HepG2 (cell line): ENCODE data around the gene CKS1B. TPM values are rescaled to one million over a fixed set of nuclear protein-coding genes. Genes with fewer than 3 reads are reported as not detected.
A peak's percentile ranks its signal among the peaks of the same experiment; 100 is the strongest.

Experiments used
- ATM ChIP-seq: fragments of 450-650 bp; IDR thresholded peaks from 2 replicates; pipeline ENCODE4 v1.7.1; 2017; ENCODE audit warnings: mild to moderate bottlenecking, borderline replicate concordance
- FOSL1 ChIP-seq: sonication (generic); formaldehyde crosslinking; IDR thresholded peaks from 2 replicates; pipeline ENCODE4 v1.9.0; 2021; ENCODE audit warnings: missing genetic modification reagents, borderline replicate concordance
- HCFC1 ChIP-seq: fragments of 150-350 bp; IDR thresholded peaks from 2 replicates; pipeline ENCODE4 v1.6.1; 2014; ENCODE audit warnings: low read depth, low read length
- IRX3 ChIP-seq: sonication (generic); formaldehyde crosslinking; IDR thresholded peaks from 2 replicates; pipeline ENCODE4 v1.8.1; 2023; ENCODE audit warnings: mild to moderate bottlenecking, low read depth, missing genetic modification reagents, borderline replicate concordance
- MIXL1 ChIP-seq: IDR thresholded peaks from 2 replicates; pipeline ENCODE4 v1.6.1; 2016
- NR2F6 ChIP-seq, 2 experiments: IDR thresholded peaks; 2 replicates each; pipeline ENCODE4 v1.6.1; 2016; ENCODE audit warnings: antibody characterized with exemption in 1 of 2, mild to moderate bottlenecking in 1 of 2
- REL ChIP-seq: sonication (generic); formaldehyde crosslinking; conservative IDR thresholded peaks from 2 replicates; pipeline ENCODE4 v1.8.0; 2022; ENCODE audit warnings: mild to moderate bottlenecking, missing genetic modification reagents, moderate library complexity
- SATB2 ChIP-seq: sonication (generic); formaldehyde crosslinking; IDR thresholded peaks from 2 replicates; pipeline ENCODE4 v1.5.0; 2020; ENCODE audit warnings: missing genetic modification reagents
- SOX13 ChIP-seq, 3 experiments: fragments of 450-650 bp in 1 of 3; sonication (generic) in 1 of 3; formaldehyde crosslinking in 1 of 3; IDR thresholded peaks in 2 of 3; conservative IDR thresholded peaks in 1 of 3; 2 replicates each; pipeline versions ENCODE4 v1.5.0 to v1.6.1; 2016 to 2020; ENCODE audit warnings: antibody characterized with exemption in 1 of 3, mild to moderate bottlenecking in 1 of 3, missing compliant biosample characterization in 1 of 3, missing genetic modification reagents in 1 of 3, moderate library complexity in 1 of 3
- YY1 ChIP-seq: IDR thresholded peaks from 2 replicates; pipeline ENCODE4 v1.6.1; 2011; ENCODE audit warnings: low read length, low read depth, moderate library complexity, mild to moderate bottlenecking; ENCODE audit not compliant: insufficient read depth, insufficient replicate concordance
- ZBTB21 ChIP-seq: sonication (generic); formaldehyde crosslinking; IDR thresholded peaks from 2 replicates; pipeline ENCODE4 v1.4.0; 2020; ENCODE audit warnings: missing genetic modification reagents
- ZEB1 ChIP-seq: IDR thresholded peaks from 2 replicates; pipeline ENCODE4 v1.6.1; 2012; ENCODE audit warnings: mild to moderate bottlenecking, low read depth, inconsistent platforms; ENCODE audit not compliant: insufficient replicate concordance
- ZNF17 ChIP-seq: sonication (generic); formaldehyde crosslinking; IDR thresholded peaks from 2 replicates; pipeline ENCODE4 v1.5.0; 2020; ENCODE audit warnings: mild to moderate bottlenecking, missing genetic modification reagents
- ZNF251 ChIP-seq: sonication (generic); formaldehyde crosslinking; IDR thresholded peaks from 2 replicates; pipeline ENCODE4 v1.9.0; 2021; ENCODE audit warnings: mild to moderate bottlenecking, missing genetic modification reagents
- ZNF431 ChIP-seq: sonication (generic); formaldehyde crosslinking; IDR thresholded peaks from 2 replicates; pipeline ENCODE4 v1.9.0; 2022; ENCODE audit warnings: missing genetic modification reagents, low read depth, mild to moderate bottlenecking, borderline replicate concordance
- polyA plus RNA-seq, 8 experiments: library from polyadenylated mRNA; depleted of rRNA in 3 of 8; stranded (reverse) in 7 of 8; unstranded in 1 of 8; fragments of >200 nt; fragmentation: Illumina TruSeq in 4 of 8; extraction: Trizol in 4 of 8; gene quantifications; 2 replicates each; pipeline versions ENCODE4 v1.2.1 to v1.2.3, GENCODE V29; 2011 to 2016; ENCODE audit warnings: low read depth in 4 of 8, missing spikeins in 1 of 8, mixed read lengths in 1 of 8; ENCODE audit not compliant: insufficient read depth in 1 of 8
- total RNA-seq, 5 experiments: library from RNA; depleted of rRNA; stranded (reverse); fragments of >200 nt; fragmentation: Illumina TruSeq; extraction: Trizol; gene quantifications; 2 replicates each; pipeline ENCODE4 v1.2.3, GENCODE V29; 2016; ENCODE audit warnings: low read depth in 1 of 5
- TF ChIP-seq, protein P1 (sequence below): sonication (generic); formaldehyde crosslinking; IDR thresholded peaks from 2 replicates; pipeline ENCODE4 v1.5.0; 2020; ENCODE audit warnings: mild to moderate bottlenecking, missing genetic modification reagents, moderate library complexity
- TF ChIP-seq, protein P2 (sequence below): sonication (generic); formaldehyde crosslinking; IDR thresholded peaks from 2 replicates; pipeline ENCODE4 v1.4.0; 2020; ENCODE audit warnings: mild to moderate bottlenecking, missing genetic modification reagents
- TF ChIP-seq, protein P3 (sequence below): sonication (generic); formaldehyde crosslinking; IDR thresholded peaks from 2 replicates; pipeline ENCODE4 v1.5.1; 2020; ENCODE audit warnings: mild to moderate bottlenecking, missing genetic modification reagents, moderate library complexity

Gene CKS1B
- total and polyA plus RNA-seq, 2 of the 13 experiments (the other 11 are each of a cell fraction or from before 2014, with no cell fraction given), result 217 to 222 TPM

DNA sequence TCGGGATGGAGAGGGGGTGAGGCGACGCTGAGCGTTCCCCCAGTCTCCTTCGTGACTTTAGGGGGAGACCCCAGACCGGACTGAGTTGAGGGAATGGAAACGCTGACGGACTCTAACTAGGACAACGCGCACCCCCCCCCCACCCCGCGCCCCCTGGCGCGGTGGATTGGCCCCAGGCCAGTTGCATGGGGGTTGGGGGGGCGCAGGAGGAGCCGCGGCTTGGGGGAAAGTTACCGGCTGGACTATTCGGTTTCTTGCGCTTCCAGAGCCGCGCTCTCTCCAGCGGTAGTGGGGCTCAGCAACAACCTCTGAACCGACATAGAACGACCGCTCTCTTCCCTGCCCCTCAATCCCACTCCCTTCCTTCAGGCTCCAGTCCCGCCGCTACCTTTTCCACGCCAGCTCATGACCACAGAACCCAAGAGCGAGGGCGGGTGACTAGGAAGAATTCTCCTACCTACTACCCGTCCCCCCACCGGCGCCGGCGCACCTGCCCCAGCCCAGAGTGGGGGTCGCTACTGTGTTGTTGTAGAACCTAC, 28.8 kb downstream of the CKS1B start (continued):
- TF ChIP-seq, protein P1, sequence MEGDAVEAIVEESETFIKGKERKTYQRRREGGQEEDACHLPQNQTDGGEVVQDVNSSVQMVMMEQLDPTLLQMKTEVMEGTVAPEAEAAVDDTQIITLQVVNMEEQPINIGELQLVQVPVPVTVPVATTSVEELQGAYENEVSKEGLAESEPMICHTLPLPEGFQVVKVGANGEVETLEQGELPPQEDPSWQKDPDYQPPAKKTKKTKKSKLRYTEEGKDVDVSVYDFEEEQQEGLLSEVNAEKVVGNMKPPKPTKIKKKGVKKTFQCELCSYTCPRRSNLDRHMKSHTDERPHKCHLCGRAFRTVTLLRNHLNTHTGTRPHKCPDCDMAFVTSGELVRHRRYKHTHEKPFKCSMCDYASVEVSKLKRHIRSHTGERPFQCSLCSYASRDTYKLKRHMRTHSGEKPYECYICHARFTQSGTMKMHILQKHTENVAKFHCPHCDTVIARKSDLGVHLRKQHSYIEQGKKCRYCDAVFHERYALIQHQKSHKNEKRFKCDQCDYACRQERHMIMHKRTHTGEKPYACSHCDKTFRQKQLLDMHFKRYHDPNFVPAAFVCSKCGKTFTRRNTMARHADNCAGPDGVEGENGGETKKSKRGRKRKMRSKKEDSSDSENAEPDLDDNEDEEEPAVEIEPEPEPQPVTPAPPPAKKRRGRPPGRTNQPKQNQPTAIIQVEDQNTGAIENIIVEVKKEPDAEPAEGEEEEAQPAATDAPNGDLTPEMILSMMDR (CRISPR knock-in tag), result 0 out of 2 replicates have a peak, but pooled peaks have one; percentile 13
- TF ChIP-seq REL (no peak), FOSL1 (no peak), YY1 (no peak), ZBTB21 (CRISPR knock-in tag) (no peak), SOX13 (IDR thresholded peaks at IDR 0.05) (no peak), SOX13 (CRISPR knock-in tag; conservative IDR thresholded peaks at IDR 0.05 in 1 of 2, IDR thresholded peaks at IDR 0.05 in 1 of 2) (no peak), HCFC1 (no peak), ATM (no peak), SATB2 (CRISPR knock-in tag) (no peak), MIXL1 (CRISPR knock-in tag) (no peak), ZEB1 (no peak), ZNF17 (CRISPR knock-in tag) (0 out of 2 replicates have a peak, but pooled peaks have one; percentile 59), IRX3 (CRISPR knock-in tag) (0 out of 2 replicates have a peak, but pooled peaks have one; percentile 23), ZNF431 (CRISPR knock-in tag) (0 out of 2 replicates have a peak, but pooled peaks have one; percentile 36), NR2F6 (IDR thresholded peaks at IDR 0.05) (no peak), NR2F6 (CRISPR knock-in tag; IDR thresholded peaks at IDR 0.05) (no peak), ZNF251 (CRISPR knock-in tag) (no peak)
- TF ChIP-seq, protein P2, sequence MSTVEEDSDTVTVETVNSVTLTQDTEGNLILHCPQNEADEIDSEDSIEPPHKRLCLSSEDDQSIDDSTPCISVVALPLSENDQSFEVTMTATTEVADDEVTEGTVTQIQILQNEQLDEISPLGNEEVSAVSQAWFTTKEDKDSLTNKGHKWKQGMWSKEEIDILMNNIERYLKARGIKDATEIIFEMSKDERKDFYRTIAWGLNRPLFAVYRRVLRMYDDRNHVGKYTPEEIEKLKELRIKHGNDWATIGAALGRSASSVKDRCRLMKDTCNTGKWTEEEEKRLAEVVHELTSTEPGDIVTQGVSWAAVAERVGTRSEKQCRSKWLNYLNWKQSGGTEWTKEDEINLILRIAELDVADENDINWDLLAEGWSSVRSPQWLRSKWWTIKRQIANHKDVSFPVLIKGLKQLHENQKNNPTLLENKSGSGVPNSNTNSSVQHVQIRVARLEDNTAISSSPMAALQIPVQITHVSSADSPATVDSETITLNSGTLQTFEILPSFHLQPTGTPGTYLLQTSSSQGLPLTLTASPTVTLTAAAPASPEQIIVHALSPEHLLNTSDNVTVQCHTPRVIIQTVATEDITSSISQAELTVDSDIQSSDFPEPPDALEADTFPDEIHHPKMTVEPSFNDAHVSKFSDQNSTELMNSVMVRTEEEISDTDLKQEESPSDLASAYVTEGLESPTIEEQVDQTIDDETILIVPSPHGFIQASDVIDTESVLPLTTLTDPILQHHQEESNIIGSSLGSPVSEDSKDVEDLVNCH, result no peak
- TF ChIP-seq, protein P3, sequence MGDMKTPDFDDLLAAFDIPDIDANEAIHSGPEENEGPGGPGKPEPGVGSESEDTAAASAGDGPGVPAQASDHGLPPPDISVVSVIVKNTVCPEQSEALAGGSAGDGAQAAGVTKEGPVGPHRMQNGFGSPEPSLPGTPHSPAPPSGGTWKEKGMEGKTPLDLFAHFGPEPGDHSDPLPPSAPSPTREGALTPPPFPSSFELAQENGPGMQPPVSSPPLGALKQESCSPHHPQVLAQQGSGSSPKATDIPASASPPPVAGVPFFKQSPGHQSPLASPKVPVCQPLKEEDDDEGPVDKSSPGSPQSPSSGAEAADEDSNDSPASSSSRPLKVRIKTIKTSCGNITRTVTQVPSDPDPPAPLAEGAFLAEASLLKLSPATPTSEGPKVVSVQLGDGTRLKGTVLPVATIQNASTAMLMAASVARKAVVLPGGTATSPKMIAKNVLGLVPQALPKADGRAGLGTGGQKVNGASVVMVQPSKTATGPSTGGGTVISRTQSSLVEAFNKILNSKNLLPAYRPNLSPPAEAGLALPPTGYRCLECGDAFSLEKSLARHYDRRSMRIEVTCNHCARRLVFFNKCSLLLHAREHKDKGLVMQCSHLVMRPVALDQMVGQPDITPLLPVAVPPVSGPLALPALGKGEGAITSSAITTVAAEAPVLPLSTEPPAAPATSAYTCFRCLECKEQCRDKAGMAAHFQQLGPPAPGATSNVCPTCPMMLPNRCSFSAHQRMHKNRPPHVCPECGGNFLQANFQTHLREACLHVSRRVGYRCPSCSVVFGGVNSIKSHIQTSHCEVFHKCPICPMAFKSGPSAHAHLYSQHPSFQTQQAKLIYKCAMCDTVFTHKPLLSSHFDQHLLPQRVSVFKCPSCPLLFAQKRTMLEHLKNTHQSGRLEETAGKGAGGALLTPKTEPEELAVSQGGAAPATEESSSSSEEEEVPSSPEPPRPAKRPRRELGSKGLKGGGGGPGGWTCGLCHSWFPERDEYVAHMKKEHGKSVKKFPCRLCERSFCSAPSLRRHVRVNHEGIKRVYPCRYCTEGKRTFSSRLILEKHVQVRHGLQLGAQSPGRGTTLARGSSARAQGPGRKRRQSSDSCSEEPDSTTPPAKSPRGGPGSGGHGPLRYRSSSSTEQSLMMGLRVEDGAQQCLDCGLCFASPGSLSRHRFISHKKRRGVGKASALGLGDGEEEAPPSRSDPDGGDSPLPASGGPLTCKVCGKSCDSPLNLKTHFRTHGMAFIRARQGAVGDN (CRISPR knock-in tag), result 0 out of 2 replicates have a peak, but pooled peaks have one; percentile 3
